ENCODE results near the gene FGF22. TPM values are rescaled to one million over a fixed set of nuclear protein-coding genes. Genes with fewer than 3 reads are reported as not detected.

The FGF22 gene
- total and polyA plus RNA-seq, 10 of the 15 experiments (the other 5 are each of a cell fraction or from before 2014, with no cell fraction given), result 0.05 TPM; not detected in 9

DNA sequence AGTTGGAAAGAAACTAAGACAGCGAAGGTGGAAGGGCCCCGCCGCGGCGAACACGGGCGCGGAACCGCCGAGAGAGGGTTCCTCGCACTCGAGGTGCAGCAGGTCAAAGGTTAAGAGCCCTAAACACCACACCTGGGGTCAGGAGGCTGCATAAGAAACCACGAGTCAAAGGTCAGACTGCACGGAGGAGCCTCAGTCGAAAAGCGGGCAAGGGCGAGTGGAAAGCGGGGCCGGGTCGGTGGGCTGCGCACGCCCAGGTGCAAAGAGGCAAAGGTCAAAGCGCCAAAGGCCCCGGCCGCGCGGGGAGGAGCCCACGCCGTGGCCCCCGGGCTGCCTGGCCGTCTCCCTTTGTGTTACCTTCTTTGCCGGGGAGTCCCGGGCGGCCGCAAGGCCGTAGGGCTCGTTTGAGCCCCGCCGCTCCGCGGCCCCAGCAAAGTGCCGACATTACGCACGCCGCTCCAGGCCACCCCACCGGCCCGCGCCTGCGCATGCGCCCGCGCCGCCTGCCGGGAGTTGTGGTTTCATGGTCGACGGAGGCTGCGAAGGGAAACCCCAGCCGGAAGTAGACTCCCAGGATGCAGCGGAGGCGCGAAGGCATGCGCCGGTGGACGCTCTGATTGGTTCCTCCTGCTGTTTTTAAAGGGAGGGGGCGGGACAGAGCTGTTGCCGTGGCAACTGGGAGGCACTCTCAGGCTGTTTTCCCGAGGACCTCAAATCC, 6.5 kb upstream of the FGF22 start, which contains the start of gene POLRMT (continued):
- TF ChIP-seq RFX5 (IDR thresholded peaks at IDR 0.05; ENCODE audit: low read depth, low read length), result 0 out of 2 replicates have a peak, but pooled peaks have one; percentile 49
- TF ChIP-seq DPF2 (IDR thresholded peaks at IDR 0.05), result no peak; the same call in 1 of the 2 replicates
- TF ChIP-seq YY1 (IDR thresholded peaks at IDR 0.05; ENCODE audit: low read depth, low read length), result peak; percentile 84
- TF ChIP-seq RAD21 (IDR thresholded peaks at IDR 0.05; ENCODE audit: insufficient read depth, low read depth, low read length), result no peak
- peak; percentile 86 for TF ChIP-seq HCFC1 (IDR thresholded peaks at IDR 0.05; ENCODE audit: low read length)
- TF ChIP-seq SMARCA5 (IDR thresholded peaks at IDR 0.05), result 0 out of 2 replicates have a peak, but pooled peaks have one; percentile 33
- TF ChIP-seq POLR2A (IDR thresholded peaks at IDR 0.05; ENCODE audit: low read depth, low read length), result peak; percentile 45; the same call in 1 of the 2 replicates
- peak; percentile 56 to 69 for TF ChIP-seq BHLHE40 (IDR thresholded peaks at IDR 0.05; ENCODE audit: borderline replicate concordance in 1 of 2, low read depth in 2 of 2, low read length in 1 of 2)
- TF ChIP-seq, protein P1, sequence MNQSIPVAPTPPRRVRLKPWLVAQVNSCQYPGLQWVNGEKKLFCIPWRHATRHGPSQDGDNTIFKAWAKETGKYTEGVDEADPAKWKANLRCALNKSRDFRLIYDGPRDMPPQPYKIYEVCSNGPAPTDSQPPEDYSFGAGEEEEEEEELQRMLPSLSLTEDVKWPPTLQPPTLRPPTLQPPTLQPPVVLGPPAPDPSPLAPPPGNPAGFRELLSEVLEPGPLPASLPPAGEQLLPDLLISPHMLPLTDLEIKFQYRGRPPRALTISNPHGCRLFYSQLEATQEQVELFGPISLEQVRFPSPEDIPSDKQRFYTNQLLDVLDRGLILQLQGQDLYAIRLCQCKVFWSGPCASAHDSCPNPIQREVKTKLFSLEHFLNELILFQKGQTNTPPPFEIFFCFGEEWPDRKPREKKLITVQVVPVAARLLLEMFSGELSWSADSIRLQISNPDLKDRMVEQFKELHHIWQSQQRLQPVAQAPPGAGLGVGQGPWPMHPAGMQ (IDR thresholded peaks at IDR 0.05; ENCODE audit: borderline replicate concordance), result no peak
- no peak for TF ChIP-seq ZNF384 (IDR thresholded peaks at IDR 0.05; ENCODE audit: borderline replicate concordance, low read depth, low read length)
- TF ChIP-seq, protein P2, sequence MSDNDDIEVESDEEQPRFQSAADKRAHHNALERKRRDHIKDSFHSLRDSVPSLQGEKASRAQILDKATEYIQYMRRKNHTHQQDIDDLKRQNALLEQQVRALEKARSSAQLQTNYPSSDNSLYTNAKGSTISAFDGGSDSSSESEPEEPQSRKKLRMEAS (IDR thresholded peaks at IDR 0.05; ENCODE audit: low read depth, low read length), result peak; percentile 77
- TF ChIP-seq, protein P3, sequence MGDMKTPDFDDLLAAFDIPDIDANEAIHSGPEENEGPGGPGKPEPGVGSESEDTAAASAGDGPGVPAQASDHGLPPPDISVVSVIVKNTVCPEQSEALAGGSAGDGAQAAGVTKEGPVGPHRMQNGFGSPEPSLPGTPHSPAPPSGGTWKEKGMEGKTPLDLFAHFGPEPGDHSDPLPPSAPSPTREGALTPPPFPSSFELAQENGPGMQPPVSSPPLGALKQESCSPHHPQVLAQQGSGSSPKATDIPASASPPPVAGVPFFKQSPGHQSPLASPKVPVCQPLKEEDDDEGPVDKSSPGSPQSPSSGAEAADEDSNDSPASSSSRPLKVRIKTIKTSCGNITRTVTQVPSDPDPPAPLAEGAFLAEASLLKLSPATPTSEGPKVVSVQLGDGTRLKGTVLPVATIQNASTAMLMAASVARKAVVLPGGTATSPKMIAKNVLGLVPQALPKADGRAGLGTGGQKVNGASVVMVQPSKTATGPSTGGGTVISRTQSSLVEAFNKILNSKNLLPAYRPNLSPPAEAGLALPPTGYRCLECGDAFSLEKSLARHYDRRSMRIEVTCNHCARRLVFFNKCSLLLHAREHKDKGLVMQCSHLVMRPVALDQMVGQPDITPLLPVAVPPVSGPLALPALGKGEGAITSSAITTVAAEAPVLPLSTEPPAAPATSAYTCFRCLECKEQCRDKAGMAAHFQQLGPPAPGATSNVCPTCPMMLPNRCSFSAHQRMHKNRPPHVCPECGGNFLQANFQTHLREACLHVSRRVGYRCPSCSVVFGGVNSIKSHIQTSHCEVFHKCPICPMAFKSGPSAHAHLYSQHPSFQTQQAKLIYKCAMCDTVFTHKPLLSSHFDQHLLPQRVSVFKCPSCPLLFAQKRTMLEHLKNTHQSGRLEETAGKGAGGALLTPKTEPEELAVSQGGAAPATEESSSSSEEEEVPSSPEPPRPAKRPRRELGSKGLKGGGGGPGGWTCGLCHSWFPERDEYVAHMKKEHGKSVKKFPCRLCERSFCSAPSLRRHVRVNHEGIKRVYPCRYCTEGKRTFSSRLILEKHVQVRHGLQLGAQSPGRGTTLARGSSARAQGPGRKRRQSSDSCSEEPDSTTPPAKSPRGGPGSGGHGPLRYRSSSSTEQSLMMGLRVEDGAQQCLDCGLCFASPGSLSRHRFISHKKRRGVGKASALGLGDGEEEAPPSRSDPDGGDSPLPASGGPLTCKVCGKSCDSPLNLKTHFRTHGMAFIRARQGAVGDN (IDR thresholded peaks at IDR 0.05), result peak; percentile 46; the same call in 1 of the 2 replicates
- no peak for TF ChIP-seq HDAC2 (IDR thresholded peaks at IDR 0.05)
- TF ChIP-seq, protein P4, sequence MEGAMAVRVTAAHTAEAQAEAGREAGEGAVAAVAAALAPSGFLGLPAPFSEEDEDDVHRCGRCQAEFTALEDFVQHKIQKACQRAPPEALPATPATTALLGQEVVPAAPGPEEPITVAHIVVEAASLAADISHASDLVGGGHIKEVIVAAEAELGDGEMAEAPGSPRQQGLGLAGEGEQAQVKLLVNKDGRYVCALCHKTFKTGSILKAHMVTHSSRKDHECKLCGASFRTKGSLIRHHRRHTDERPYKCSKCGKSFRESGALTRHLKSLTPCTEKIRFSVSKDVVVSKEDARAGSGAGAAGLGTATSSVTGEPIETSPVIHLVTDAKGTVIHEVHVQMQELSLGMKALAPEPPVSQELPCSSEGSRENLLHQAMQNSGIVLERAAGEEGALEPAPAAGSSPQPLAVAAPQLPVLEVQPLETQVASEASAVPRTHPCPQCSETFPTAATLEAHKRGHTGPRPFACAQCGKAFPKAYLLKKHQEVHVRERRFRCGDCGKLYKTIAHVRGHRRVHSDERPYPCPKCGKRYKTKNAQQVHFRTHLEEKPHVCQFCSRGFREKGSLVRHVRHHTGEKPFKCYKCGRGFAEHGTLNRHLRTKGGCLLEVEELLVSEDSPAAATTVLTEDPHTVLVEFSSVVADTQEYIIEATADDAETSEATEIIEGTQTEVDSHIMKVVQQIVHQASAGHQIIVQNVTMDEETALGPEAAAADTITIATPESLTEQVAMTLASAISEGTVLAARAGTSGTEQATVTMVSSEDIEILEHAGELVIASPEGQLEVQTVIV (IDR thresholded peaks at IDR 0.05; ENCODE audit: borderline replicate concordance, partially characterized antibody), result no peak
- TF ChIP-seq, protein P5, sequence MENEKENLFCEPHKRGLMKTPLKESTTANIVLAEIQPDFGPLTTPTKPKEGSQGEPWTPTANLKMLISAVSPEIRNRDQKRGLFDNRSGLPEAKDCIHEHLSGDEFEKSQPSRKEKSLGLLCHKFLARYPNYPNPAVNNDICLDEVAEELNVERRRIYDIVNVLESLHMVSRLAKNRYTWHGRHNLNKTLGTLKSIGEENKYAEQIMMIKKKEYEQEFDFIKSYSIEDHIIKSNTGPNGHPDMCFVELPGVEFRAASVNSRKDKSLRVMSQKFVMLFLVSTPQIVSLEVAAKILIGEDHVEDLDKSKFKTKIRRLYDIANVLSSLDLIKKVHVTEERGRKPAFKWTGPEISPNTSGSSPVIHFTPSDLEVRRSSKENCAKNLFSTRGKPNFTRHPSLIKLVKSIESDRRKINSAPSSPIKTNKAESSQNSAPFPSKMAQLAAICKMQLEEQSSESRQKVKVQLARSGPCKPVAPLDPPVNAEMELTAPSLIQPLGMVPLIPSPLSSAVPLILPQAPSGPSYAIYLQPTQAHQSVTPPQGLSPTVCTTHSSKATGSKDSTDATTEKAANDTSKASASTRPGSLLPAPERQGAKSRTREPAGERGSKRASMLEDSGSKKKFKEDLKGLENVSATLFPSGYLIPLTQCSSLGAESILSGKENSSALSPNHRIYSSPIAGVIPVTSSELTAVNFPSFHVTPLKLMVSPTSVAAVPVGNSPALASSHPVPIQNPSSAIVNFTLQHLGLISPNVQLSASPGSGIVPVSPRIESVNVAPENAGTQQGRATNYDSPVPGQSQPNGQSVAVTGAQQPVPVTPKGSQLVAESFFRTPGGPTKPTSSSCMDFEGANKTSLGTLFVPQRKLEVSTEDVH (IDR thresholded peaks at IDR 0.05; ENCODE audit: low read depth, partially characterized antibody), result no peak
- peak; percentile 45; the same call in 1 of the 2 replicates for TF ChIP-seq TAF1 (IDR thresholded peaks at IDR 0.05; ENCODE audit: borderline replicate concordance, low read depth, low read length)
- TF ChIP-seq TARDBP (IDR thresholded peaks at IDR 0.05; ENCODE audit: borderline replicate concordance), result no peak
- TF ChIP-seq TBL1XR1 (IDR thresholded peaks at IDR 0.05; ENCODE audit: low read depth, low read length), result no peak
- TF ChIP-seq IRF4 (IDR thresholded peaks at IDR 0.05; ENCODE audit: low read depth, low read length), result no peak
- no peak for TF ChIP-seq ZZZ3 (IDR thresholded peaks at IDR 0.05; ENCODE audit: control insufficient read depth, insufficient read length, low read depth)

Data from GM12878 (cell line).